HG03558 (cell line): ENCODE results near the gene CAMK2D.

ENCODE experiments used
- ATAC-seq: cut with Tn5 transposase; IDR thresholded peaks from one replicate; pipeline ENCODE4 v1.9.1; 2021; ENCODE audit warnings: moderate number of reproducible peaks; ENCODE audit not compliant: unreplicated experiment; ENCODE audit errors: extremely low read depth

The CAMK2D gene

GRCh38 chr4:113617195-113617594 is 144.3 kb downstream of the CAMK2D start:
- ATAC-seq: no peak

GRCh38 chr4:113616443-113616842 is 145.1 kb downstream of the CAMK2D start:
- ATAC-seq: no peak

GRCh38 chr4:113614414-113614813 is 147.1 kb downstream of the CAMK2D start:
- no peak for ATAC-seq

- ATAC-seq: no peak
Measured at GRCh38 chr4:113613503-113613902, 148.0 kb downstream of the CAMK2D start.

- ATAC-seq: no peak
Measured at GRCh38 chr4:113610537-113610936, 151.0 kb downstream of the CAMK2D start.

- no peak for ATAC-seq
Measured at GRCh38 chr4:113607998-113608397, 153.5 kb downstream of the CAMK2D start.

- ATAC-seq: no peak
Measured at GRCh38 chr4:113607147-113607720, 154.3 kb downstream of the CAMK2D start.

GRCh38 chr4:113604955-113605354 is 156.6 kb downstream of the CAMK2D start:
- no peak for ATAC-seq

GRCh38 chr4:113603911-113604310 is 157.6 kb downstream of the CAMK2D start:
- ATAC-seq: no peak

GRCh38 chr4:113602646-113603228 is 158.8 kb downstream of the CAMK2D start:
- no peak for ATAC-seq

- ATAC-seq: no peak
Measured at GRCh38 chr4:113601636-113602035, 159.9 kb downstream of the CAMK2D start.

- no peak for ATAC-seq
Measured at GRCh38 chr4:113596396-113596795, 165.1 kb downstream of the CAMK2D start.

GRCh38 chr4:113594231-113594556 is 167.3 kb downstream of the CAMK2D start:
- ATAC-seq: no peak

GRCh38 chr4:113593400-113594230 is 167.9 kb downstream of the CAMK2D start:
- ATAC-seq: no peak

- ATAC-seq: no peak
Measured at GRCh38 chr4:113591982-113592381, 169.6 kb downstream of the CAMK2D start.

- no peak for ATAC-seq
Measured at GRCh38 chr4:113588895-113589668, 172.5 kb downstream of the CAMK2D start.

GRCh38 chr4:113587640-113588275 is 173.8 kb downstream of the CAMK2D start:
- no peak for ATAC-seq

- ATAC-seq: no peak
Measured at GRCh38 chr4:113587156-113587555, 174.4 kb downstream of the CAMK2D start.

GRCh38 chr4:113586072-113586471 is 175.5 kb downstream of the CAMK2D start:
- ATAC-seq: no peak

GRCh38 chr4:113584407-113585150 is 177.0 kb downstream of the CAMK2D start:
- no peak for ATAC-seq
